HG02870 (cell line): ENCODE measurements around the gene KIF13A.
"Not testable (repeated sequence)": the region's sequence is repeated elsewhere in the genome, so short reads cannot be mapped to it uniquely, and the experiment has no call there.

ENCODE experiments used
- ATAC-seq: cut with Tn5 transposase; IDR thresholded peaks from one replicate; pipeline ENCODE4 v1.9.1; 2021; ENCODE audit warnings: mild to moderate bottlenecking, moderate library complexity; ENCODE audit not compliant: unreplicated experiment

KIF13A gene

GRCh38 chr6:17740559-17741220 lies 246.7 kb downstream of the KIF13A start:
- ATAC-seq, result no peak

- no peak for ATAC-seq
Observed at GRCh38 chr6:17737704-17738252, 249.7 kb downstream of the KIF13A start.

- ATAC-seq, result not testable (repeated sequence)
Observed at GRCh38 chr6:17735311-17735710, 252.1 kb downstream of the KIF13A start.

- ATAC-seq, result no peak
Observed at GRCh38 chr6:17730078-17730704, 257.2 kb downstream of the KIF13A start.

GRCh38 chr6:17729223-17730077 lies 258.0 kb downstream of the KIF13A start:
- no peak for ATAC-seq

GRCh38 chr6:17728551-17729222 lies 258.7 kb downstream of the KIF13A start:
- no peak for ATAC-seq

- ATAC-seq, result no peak
Observed at GRCh38 chr6:17725083-17725482, 262.4 kb downstream of the KIF13A start.

- no peak for ATAC-seq
Observed at GRCh38 chr6:17724341-17724740, 263.1 kb downstream of the KIF13A start.

- ATAC-seq, result no peak
Observed at GRCh38 chr6:17721671-17722070, 265.8 kb downstream of the KIF13A start.

- no peak for ATAC-seq
Observed at GRCh38 chr6:17719323-17720041, 268.0 kb downstream of the KIF13A start.

GRCh38 chr6:17716221-17716620 lies 271.2 kb downstream of the KIF13A start:
- no peak for ATAC-seq

GRCh38 chr6:17714879-17715851 lies 272.3 kb downstream of the KIF13A start:
- ATAC-seq, result peak; percentile 85

- ATAC-seq, result no peak
Observed at GRCh38 chr6:17714177-17714576, 273.3 kb downstream of the KIF13A start.

- ATAC-seq, result no peak
Observed at GRCh38 chr6:17712576-17712975, 274.9 kb downstream of the KIF13A start.

- ATAC-seq, result no peak
Observed at GRCh38 chr6:17710331-17710730, 277.1 kb downstream of the KIF13A start.

- ATAC-seq, result no peak
Observed at GRCh38 chr6:17709476-17709875, 278.0 kb downstream of the KIF13A start.
